Activated B cell treated with CpG ODN at 0.5 μM for 24 hours (primary cell): ENCODE data around the gene MTMR11. TPM values are rescaled to one million over a fixed set of nuclear protein-coding genes. Genes with fewer than 3 reads are reported as not detected.

Experiments
- ATAC-seq: fragments of 200-7000 bp; cut with Tn5 transposase; one replicate; pipeline ENCODE4 v1.10.0; 2021; ENCODE audit warnings: low read depth, mild to moderate bottlenecking, moderate library complexity
- CTCF ChIA-PET: fragments of 350-600 bp; sonication (Branson Sonifier 250); formaldehyde crosslinking; loops from one replicate; lab custom pipeline; 2021; ENCODE audit warnings: antibody characterized with exemption; lab: Charles Lee
- POLR2A ChIA-PET: fragments of 350-600 bp; sonication (Branson Sonifier 250); formaldehyde crosslinking; loops from one replicate; lab custom pipeline; 2021; ENCODE audit warnings: antibody characterized with exemption; lab: Charles Lee
- DNase-seq: peaks from one replicate; pipeline ENCODE4 v3.0.0; 2022
- H3K27ac Mint-ChIP-seq: one replicate; pipeline ENCODE4 v1.8.0; 2020; ENCODE audit warnings: mixed read lengths
- H3K27me3 Mint-ChIP-seq: one replicate; pipeline ENCODE4 v1.8.0; 2021; ENCODE audit warnings: mixed read lengths
- H3K36me3 Mint-ChIP-seq: one replicate; pipeline ENCODE4 v1.8.0; 2021; ENCODE audit warnings: low read depth, mixed read lengths
- H3K4me1 Mint-ChIP-seq: one replicate; pipeline ENCODE4 v1.8.0; 2021; ENCODE audit warnings: mixed read lengths
- H3K4me3 Mint-ChIP-seq: one replicate; pipeline ENCODE4 v1.8.0; 2020; ENCODE audit warnings: mild to moderate bottlenecking, mixed read lengths
- H3K9me3 Mint-ChIP-seq: one replicate; pipeline ENCODE4 v1.8.0; 2020; ENCODE audit warnings: mixed read lengths
- CTCF ChIP-seq: fragments of 200-600 bp; IDR thresholded peaks from one replicate; pipeline ENCODE4 v1.8.0; 2022; ENCODE audit warnings: antibody characterized with exemption, mild to moderate bottlenecking
- intact Hi-C: fragments of 100-400 bp; cut with micrococcal nuclease; formaldehyde crosslinking; loops from one replicate; pipeline ENCODE4 v1.15.1; 2024
- total RNA-seq: library from RNA; stranded (reverse); gene quantifications from 2 replicates; pipeline ENCODE4 v1.2.3, GENCODE V29; 2022

Gene MTMR11
- total RNA-seq, 1 donor from 2014 or later, result not detected

- no peak for DNase-seq
- no peak for ATAC-seq
- POLR2A ChIA-PET, result interaction anchor here (0.6 to 7.3 kb wide), 4 partner anchors 37 to 1392 kb away, joined by 3 to 311 read pairs (median 98); partner anchors contain the start of gene SF3B4
- intact Hi-C loops, result no loop called here
- CTCF ChIA-PET, result no interaction called here
- H3K27ac Mint-ChIP-seq, result no peak overlapping the region
- no peaks in the 10 kb centered on the region for H3K9me3 Mint-ChIP-seq
- no peak for TF ChIP-seq CTCF
- H3K4me3 Mint-ChIP-seq, result no peak overlapping the region
- peaks cover 2% of the 10 kb centered on the region for H3K4me1 Mint-ChIP-seq
- H3K36me3 Mint-ChIP-seq, result peaks cover 2% of the 10 kb centered on the region
- H3K27me3 Mint-ChIP-seq, result no peaks in the 10 kb centered on the region
Observed at GRCh38 chr1:149883598-149884247, 53.0 kb downstream of the MTMR11 start.

GRCh38 chr1:149881876-149882275 is 54.8 kb downstream of the MTMR11 start:
- ChIA-PET CTCF (no interaction called here), POLR2A (no interaction called here)
- Mint-ChIP-seq H3K27me3 (no peaks in the 10 kb centered on the region), H3K9me3 (no peaks in the 10 kb centered on the region), H3K27ac (no peak overlapping the region), H3K36me3 (no peaks in the 10 kb centered on the region), H3K4me3 (no peak overlapping the region), H3K4me1 (peaks cover 2% of the 10 kb centered on the region)
- DNase-seq (no peak), ATAC-seq (no peak)
- TF ChIP-seq CTCF, result no peak
- intact Hi-C loops, result no loop called here

GRCh38 chr1:149879556-149879955 is 57.1 kb downstream of the MTMR11 start:
- Mint-ChIP-seq H3K27me3 (no peaks in the 10 kb centered on the region), H3K4me1 (peaks cover 2% of the 10 kb centered on the region), H3K4me3 (no peak overlapping the region), H3K36me3 (no peaks in the 10 kb centered on the region), H3K27ac (no peak overlapping the region), H3K9me3 (no peaks in the 10 kb centered on the region)
- TF ChIP-seq CTCF, result no peak
- intact Hi-C loops, result no loop called here
- ATAC-seq (no peak), DNase-seq (no peak)
- CTCF ChIA-PET, result no interaction called here
- POLR2A ChIA-PET, result no interaction called here

Other genes with a start within 250 kb of the MTMR11 start
- gene FCGR1A, start 154.2 kb downstream of the MTMR11 start, total RNA-seq, result not detected in 2 replicates
- gene BOLA1, start 37.3 kb downstream of the MTMR11 start, total RNA-seq, result 10.2 and 11.6 TPM in 2 replicates
- gene SV2A, start 19.0 kb downstream of the MTMR11 start, total RNA-seq, result 0.07 and 0.12 TPM in 2 replicates
- 80.8 and 86.2 TPM in 2 replicates for gene SF3B4, start 9.1 kb downstream of the MTMR11 start, total RNA-seq
- 4.3 and 4.8 TPM in 2 replicates for gene OTUD7B, start 73.8 kb upstream of the MTMR11 start, total RNA-seq
- 39.0 and 46.0 TPM in 2 replicates for gene VPS45, start 130.9 kb upstream of the MTMR11 start, total RNA-seq
- gene PLEKHO1, start 213.0 kb upstream of the MTMR11 start, total RNA-seq, result 195 and 208 TPM in 2 replicates